ENCODE data around the gene ARF1. TPM values are rescaled to one million over a fixed set of nuclear protein-coding genes. Genes with fewer than 3 reads are reported as not detected.

The ARF1 gene
- total RNA-seq, 2 donors from 2014 or later = 322 to 372 TPM

GRCh38 chr1:228105270-228105995, 22.9 kb downstream of the ARF1 start:
- Histone ChIP-seq H3K36me3 (ENCODE audit: control insufficient read depth, insufficient read depth, low read length) (peaks cover 23% of the 10 kb centered on the region), H3K4me3 (ENCODE audit: low read length) (no peak overlapping the region), H3K27me3 (ENCODE audit: control insufficient read depth, insufficient read depth, low read length, poor library complexity, severe bottlenecking) (no peaks in the 10 kb centered on the region), H3K9me3 (ENCODE audit: control insufficient read depth, low read length) (no peaks in the 10 kb centered on the region), H3K27ac (ENCODE audit: low read depth, low read length) (no peak overlapping the region), H3K9ac (ENCODE audit: extremely low read depth, low read length, poor library complexity, severe bottlenecking) (no peak overlapping the region), H3K4me1 (ENCODE audit: control insufficient read depth, insufficient read depth, low read length) (peaks cover 10% of the 10 kb centered on the region)
- Mint-ChIP-seq H3K36me3 (ENCODE audit: low read depth) (peaks cover 18% of the 10 kb centered on the region), H3K4me3 (no peak overlapping the region), H3K9me3 (no peaks in the 10 kb centered on the region), H3K27ac (no peak overlapping the region), H3K4me1 (peaks cover 8% of the 10 kb centered on the region), H3K27me3 (ENCODE audit: insufficient read depth) (peaks cover 2% of the 10 kb centered on the region)
- no peak for TF ChIP-seq CTCF (conservative IDR thresholded peaks at IDR 0.05)
- WGBS, 2 experiments (ENCODE audit: insufficient coverage in 1 of 2, insufficient read length in 1 of 2) = 90 to 94% methylated on average over 9 of the region's 9 CpGs
- DNase-seq = peak; percentile 30

GRCh38 chr1:228105996-228106799, 23.7 kb downstream of the ARF1 start:
- peak; percentile 36 for DNase-seq
- H3K9ac ChIP-seq (ENCODE audit: extremely low read depth, low read length, poor library complexity, severe bottlenecking) = no peak overlapping the region
- no peak overlapping the region for H3K27ac ChIP-seq (ENCODE audit: low read depth, low read length)
- H3K27me3 ChIP-seq (ENCODE audit: control insufficient read depth, insufficient read depth, low read length, poor library complexity, severe bottlenecking) = no peaks in the 10 kb centered on the region
- H3K9me3 Mint-ChIP-seq = peaks cover 2% of the 10 kb centered on the region
- peaks cover 12% of the 10 kb centered on the region for H3K4me1 Mint-ChIP-seq
- no peak overlapping the region for H3K27ac Mint-ChIP-seq
- peaks cover 18% of the 10 kb centered on the region for H3K36me3 Mint-ChIP-seq (ENCODE audit: low read depth)
- no peak overlapping the region for H3K4me3 Mint-ChIP-seq
- H3K27me3 Mint-ChIP-seq (ENCODE audit: insufficient read depth) = peaks cover 4% of the 10 kb centered on the region
- no peak overlapping the region for H3K4me3 ChIP-seq (ENCODE audit: low read length)
- 91 to 96% methylated on average over 7 to 8 of the region's 8 CpGs for WGBS, 2 experiments (ENCODE audit: insufficient coverage in 1 of 2, insufficient read length in 1 of 2)
- no peak for TF ChIP-seq CTCF (conservative IDR thresholded peaks at IDR 0.05)
- no peaks in the 10 kb centered on the region for H3K9me3 ChIP-seq (ENCODE audit: control insufficient read depth, low read length)
- peaks cover 18% of the 10 kb centered on the region for H3K36me3 ChIP-seq (ENCODE audit: control insufficient read depth, insufficient read depth, low read length)
- peaks cover 10% of the 10 kb centered on the region for H3K4me1 ChIP-seq (ENCODE audit: control insufficient read depth, insufficient read depth, low read length)

GRCh38 chr1:228106800-228107054, 24.2 kb downstream of the ARF1 start:
- peak overlapping the region; percentile 84 for H3K4me3 Mint-ChIP-seq

More at GRCh38 chr1:228106800-228107054, 24.2 kb downstream of the ARF1 start:
- H3K27me3 Mint-ChIP-seq (ENCODE audit: insufficient read depth) = peaks cover 4% of the 10 kb centered on the region
- no peak overlapping the region for H3K27ac Mint-ChIP-seq
- peak; percentile 31 for DNase-seq
- Histone ChIP-seq H3K9me3 (ENCODE audit: control insufficient read depth, low read length) (no peaks in the 10 kb centered on the region), H3K27ac (ENCODE audit: low read depth, low read length) (no peak overlapping the region), H3K36me3 (ENCODE audit: control insufficient read depth, insufficient read depth, low read length) (peaks cover 14% of the 10 kb centered on the region), H3K4me1 (ENCODE audit: control insufficient read depth, insufficient read depth, low read length) (peaks cover 7% of the 10 kb centered on the region), H3K4me3 (ENCODE audit: low read length) (no peak overlapping the region), H3K9ac (ENCODE audit: extremely low read depth, low read length, poor library complexity, severe bottlenecking) (no peak overlapping the region), H3K27me3 (ENCODE audit: control insufficient read depth, insufficient read depth, low read length, poor library complexity, severe bottlenecking) (no peaks in the 10 kb centered on the region)
- peaks cover 12% of the 10 kb centered on the region for H3K4me1 Mint-ChIP-seq
- no peak for TF ChIP-seq CTCF (conservative IDR thresholded peaks at IDR 0.05)
- WGBS, 2 experiments (ENCODE audit: insufficient coverage in 1 of 2, insufficient read length in 1 of 2) = 93 to 96% methylated on average over 9 of the region's 9 CpGs
- peaks cover 2% of the 10 kb centered on the region for H3K9me3 Mint-ChIP-seq
- H3K36me3 Mint-ChIP-seq (ENCODE audit: low read depth) = peaks cover 13% of the 10 kb centered on the region

Data from endodermal cell (in vitro differentiated cells).